ENCODE data around the gene LSAMP. TPM values are rescaled to one million over a fixed set of nuclear protein-coding genes. Genes with fewer than 3 reads are reported as not detected.

Gene LSAMP
- total RNA-seq, 1 donor from 2014 or later, result 16.4 TPM

GRCh38 chr3:115814778-115815380 is 630.4 kb downstream of the LSAMP start:
- H3K27me3 ChIP-seq (ENCODE audit: insufficient read depth, low read length), result no peaks in the 10 kb centered on the region
- Mint-ChIP-seq H3K36me3 (ENCODE audit: low read depth, unreplicated experiment) (no peaks in the 10 kb centered on the region), H3K27ac (ENCODE audit: unreplicated experiment) (peak overlapping the region; percentile 35), H3K27me3 (ENCODE audit: low read depth, unreplicated experiment) (no peaks in the 10 kb centered on the region), H3K4me3 (ENCODE audit: unreplicated experiment) (no peak overlapping the region), H3K9me3 (ENCODE audit: unreplicated experiment) (no peaks in the 10 kb centered on the region), H3K4me1 (ENCODE audit: low read depth, unreplicated experiment) (no peaks in the 10 kb centered on the region)
- no peak overlapping the region for H2AFZ ChIP-seq (ENCODE audit: low read depth, low read length)
- no peaks in the 10 kb centered on the region for H3K9me3 ChIP-seq (ENCODE audit: insufficient read depth, low read depth, low read length)
- no peak overlapping the region for H3K4me3 ChIP-seq (ENCODE audit: insufficient read depth, low read depth, low read length)
- no peak overlapping the region for H3K4me2 ChIP-seq (ENCODE audit: low read length)
- no peak overlapping the region for H3K9ac ChIP-seq (ENCODE audit: low read length)
- no peak for FAIRE-seq
- no peaks in the 10 kb centered on the region for H3K36me3 ChIP-seq (ENCODE audit: insufficient read depth, low read length)
- H3K79me2 ChIP-seq (ENCODE audit: insufficient read depth, low read length), result no peaks in the 10 kb centered on the region
- H3K27ac ChIP-seq (ENCODE audit: low read depth, low read length), result no peak overlapping the region
- H4K20me1 ChIP-seq (ENCODE audit: insufficient read depth, low read length), result no peaks in the 10 kb centered on the region
- no peaks in the 10 kb centered on the region for H3K4me1 ChIP-seq (ENCODE audit: insufficient read depth, low read length)
- no peak for TF ChIP-seq EZH2 (IDR thresholded peaks at IDR 0.05; ENCODE audit: insufficient read depth, low read length)
- TF ChIP-seq, protein P1, sequence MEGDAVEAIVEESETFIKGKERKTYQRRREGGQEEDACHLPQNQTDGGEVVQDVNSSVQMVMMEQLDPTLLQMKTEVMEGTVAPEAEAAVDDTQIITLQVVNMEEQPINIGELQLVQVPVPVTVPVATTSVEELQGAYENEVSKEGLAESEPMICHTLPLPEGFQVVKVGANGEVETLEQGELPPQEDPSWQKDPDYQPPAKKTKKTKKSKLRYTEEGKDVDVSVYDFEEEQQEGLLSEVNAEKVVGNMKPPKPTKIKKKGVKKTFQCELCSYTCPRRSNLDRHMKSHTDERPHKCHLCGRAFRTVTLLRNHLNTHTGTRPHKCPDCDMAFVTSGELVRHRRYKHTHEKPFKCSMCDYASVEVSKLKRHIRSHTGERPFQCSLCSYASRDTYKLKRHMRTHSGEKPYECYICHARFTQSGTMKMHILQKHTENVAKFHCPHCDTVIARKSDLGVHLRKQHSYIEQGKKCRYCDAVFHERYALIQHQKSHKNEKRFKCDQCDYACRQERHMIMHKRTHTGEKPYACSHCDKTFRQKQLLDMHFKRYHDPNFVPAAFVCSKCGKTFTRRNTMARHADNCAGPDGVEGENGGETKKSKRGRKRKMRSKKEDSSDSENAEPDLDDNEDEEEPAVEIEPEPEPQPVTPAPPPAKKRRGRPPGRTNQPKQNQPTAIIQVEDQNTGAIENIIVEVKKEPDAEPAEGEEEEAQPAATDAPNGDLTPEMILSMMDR (IDR thresholded peaks at IDR 0.05; ENCODE audit: insufficient read depth, low read depth, low read length), result peak; percentile 96
- DNase-seq (ENCODE audit: low read depth), result peak; percentile 36

DNA sequence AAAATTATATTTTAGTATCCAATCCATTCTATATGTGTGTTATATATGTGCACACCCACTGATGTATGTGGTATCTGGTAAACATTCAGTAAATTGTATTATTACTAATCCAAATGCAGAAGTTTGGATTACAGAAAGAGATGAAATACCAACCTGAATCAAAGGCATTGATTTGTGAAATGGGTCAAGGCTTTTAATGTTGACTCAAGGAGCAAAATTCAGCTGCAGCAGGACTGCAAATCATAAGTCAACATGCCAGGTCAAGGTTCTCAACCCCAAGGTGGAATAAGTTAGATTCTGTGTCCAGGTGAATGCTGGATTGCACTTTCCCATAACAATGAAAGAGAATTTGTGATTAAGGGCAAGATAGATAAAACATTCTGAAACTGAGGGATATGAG is 631.3 kb downstream of the LSAMP start:
- H3K36me3 ChIP-seq (ENCODE audit: insufficient read depth, low read length), result no peaks in the 10 kb centered on the region
- Mint-ChIP-seq H3K4me1 (ENCODE audit: low read depth, unreplicated experiment) (no peaks in the 10 kb centered on the region), H3K9me3 (ENCODE audit: unreplicated experiment) (no peaks in the 10 kb centered on the region), H3K4me3 (ENCODE audit: unreplicated experiment) (no peak overlapping the region), H3K36me3 (ENCODE audit: low read depth, unreplicated experiment) (peaks cover 3% of the 10 kb centered on the region), H3K27me3 (ENCODE audit: low read depth, unreplicated experiment) (no peaks in the 10 kb centered on the region), H3K27ac (ENCODE audit: unreplicated experiment) (no peak overlapping the region)
- H3K9ac ChIP-seq (ENCODE audit: low read length), result no peak overlapping the region
- no peak overlapping the region for H3K4me3 ChIP-seq (ENCODE audit: insufficient read depth, low read depth, low read length)
- no peaks in the 10 kb centered on the region for H4K20me1 ChIP-seq (ENCODE audit: insufficient read depth, low read length)
- H3K27ac ChIP-seq (ENCODE audit: low read depth, low read length), result no peak overlapping the region
- H3K4me1 ChIP-seq (ENCODE audit: insufficient read depth, low read length), result no peaks in the 10 kb centered on the region
- H2AFZ ChIP-seq (ENCODE audit: low read depth, low read length), result no peak overlapping the region
- TF ChIP-seq, protein P1 (IDR thresholded peaks at IDR 0.05; ENCODE audit: insufficient read depth, low read depth, low read length), result no peak
- TF ChIP-seq EZH2 (IDR thresholded peaks at IDR 0.05; ENCODE audit: insufficient read depth, low read length), result no peak
- H3K9me3 ChIP-seq (ENCODE audit: insufficient read depth, low read depth, low read length), result no peaks in the 10 kb centered on the region
- DNase-seq (ENCODE audit: low read depth) (no peak), FAIRE-seq (no peak)
- H3K4me2 ChIP-seq (ENCODE audit: low read length), result no peak overlapping the region
- H3K79me2 ChIP-seq (ENCODE audit: insufficient read depth, low read length), result no peaks in the 10 kb centered on the region
- H3K27me3 ChIP-seq (ENCODE audit: insufficient read depth, low read length), result no peaks in the 10 kb centered on the region

DNA sequence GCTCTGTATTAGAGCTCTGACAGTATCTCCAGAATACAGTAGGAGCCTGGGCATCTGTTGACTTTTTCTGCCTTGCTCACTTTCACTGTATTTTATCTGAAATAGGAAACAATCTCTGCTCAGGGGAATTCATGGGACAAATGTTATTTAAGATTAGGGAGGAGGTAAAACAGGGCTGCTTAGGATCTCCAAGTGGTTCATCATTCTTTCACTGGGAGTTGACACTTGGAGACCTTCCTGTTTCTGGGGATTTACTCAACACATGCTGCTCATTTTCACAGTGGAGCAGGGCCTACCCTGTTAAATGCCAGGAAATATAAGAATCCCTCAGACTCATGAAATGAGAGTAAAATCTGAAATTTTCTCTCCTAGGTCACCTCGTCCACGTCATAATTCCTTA is 636.5 kb downstream of the LSAMP start:
- H3K27me3 ChIP-seq (ENCODE audit: insufficient read depth, low read length), result no peaks in the 10 kb centered on the region
- H4K20me1 ChIP-seq (ENCODE audit: insufficient read depth, low read length), result no peaks in the 10 kb centered on the region
- H3K27ac ChIP-seq (ENCODE audit: low read depth, low read length), result no peak overlapping the region
- H3K36me3 ChIP-seq (ENCODE audit: insufficient read depth, low read length), result no peaks in the 10 kb centered on the region
- no peaks in the 10 kb centered on the region for H3K9me3 Mint-ChIP-seq (ENCODE audit: unreplicated experiment)
- no peaks in the 10 kb centered on the region for H3K9me3 ChIP-seq (ENCODE audit: insufficient read depth, low read depth, low read length)
- DNase-seq (ENCODE audit: low read depth), result no peak
- no peak overlapping the region for H3K9ac ChIP-seq (ENCODE audit: low read length)
- H3K27me3 Mint-ChIP-seq (ENCODE audit: low read depth, unreplicated experiment), result no peaks in the 10 kb centered on the region
- H3K4me1 Mint-ChIP-seq (ENCODE audit: low read depth, unreplicated experiment), result peaks cover 18% of the 10 kb centered on the region
- TF ChIP-seq, protein P1 (IDR thresholded peaks at IDR 0.05; ENCODE audit: insufficient read depth, low read depth, low read length), result no peak
- no peak for TF ChIP-seq EZH2 (IDR thresholded peaks at IDR 0.05; ENCODE audit: insufficient read depth, low read length)
- no peak overlapping the region for H3K4me2 ChIP-seq (ENCODE audit: low read length)
- H2AFZ ChIP-seq (ENCODE audit: low read depth, low read length), result no peak overlapping the region
- H3K4me1 ChIP-seq (ENCODE audit: insufficient read depth, low read length), result peaks cover 27% of the 10 kb centered on the region
- no peaks in the 10 kb centered on the region for H3K79me2 ChIP-seq (ENCODE audit: insufficient read depth, low read length)
- H3K27ac Mint-ChIP-seq (ENCODE audit: unreplicated experiment), result no peak overlapping the region
- peaks cover 3% of the 10 kb centered on the region for H3K36me3 Mint-ChIP-seq (ENCODE audit: low read depth, unreplicated experiment)
- no peak overlapping the region for H3K4me3 ChIP-seq (ENCODE audit: insufficient read depth, low read depth, low read length)
- H3K4me3 Mint-ChIP-seq (ENCODE audit: unreplicated experiment), result no peak overlapping the region
- no peak for FAIRE-seq

Measured in astrocyte (in vitro differentiated cells and primary cell).